ENCODE measurements around the gene CPA2.

Gene CPA2

DNA sequence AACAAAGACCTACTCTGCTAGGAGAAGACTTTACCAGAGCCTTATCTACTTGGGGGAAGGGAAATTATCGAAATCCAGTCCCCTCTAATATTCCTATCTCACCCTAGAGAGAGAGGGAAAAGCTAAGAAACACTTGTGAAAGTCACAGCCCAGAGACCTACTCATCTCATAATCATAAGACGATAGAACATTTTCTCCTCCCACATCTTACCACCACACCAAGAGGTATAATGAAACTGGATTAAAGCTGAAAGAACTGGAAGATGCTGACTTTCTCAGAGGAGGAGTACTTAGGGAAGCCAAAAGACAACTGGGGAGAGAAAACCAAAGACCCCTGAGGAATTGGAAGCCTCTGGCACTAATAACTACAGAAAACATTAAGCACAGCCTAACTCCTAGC lies 67.2 kb downstream of the CPA2 start:
- Histone ChIP-seq H3K4me3 (ENCODE audit: insufficient read depth, low read length, poor library complexity, severe bottlenecking) (no peak overlapping the region), H3K27me3 (ENCODE audit: low read length) (no peaks in the 10 kb centered on the region)
- TF ChIP-seq, protein P1, sequence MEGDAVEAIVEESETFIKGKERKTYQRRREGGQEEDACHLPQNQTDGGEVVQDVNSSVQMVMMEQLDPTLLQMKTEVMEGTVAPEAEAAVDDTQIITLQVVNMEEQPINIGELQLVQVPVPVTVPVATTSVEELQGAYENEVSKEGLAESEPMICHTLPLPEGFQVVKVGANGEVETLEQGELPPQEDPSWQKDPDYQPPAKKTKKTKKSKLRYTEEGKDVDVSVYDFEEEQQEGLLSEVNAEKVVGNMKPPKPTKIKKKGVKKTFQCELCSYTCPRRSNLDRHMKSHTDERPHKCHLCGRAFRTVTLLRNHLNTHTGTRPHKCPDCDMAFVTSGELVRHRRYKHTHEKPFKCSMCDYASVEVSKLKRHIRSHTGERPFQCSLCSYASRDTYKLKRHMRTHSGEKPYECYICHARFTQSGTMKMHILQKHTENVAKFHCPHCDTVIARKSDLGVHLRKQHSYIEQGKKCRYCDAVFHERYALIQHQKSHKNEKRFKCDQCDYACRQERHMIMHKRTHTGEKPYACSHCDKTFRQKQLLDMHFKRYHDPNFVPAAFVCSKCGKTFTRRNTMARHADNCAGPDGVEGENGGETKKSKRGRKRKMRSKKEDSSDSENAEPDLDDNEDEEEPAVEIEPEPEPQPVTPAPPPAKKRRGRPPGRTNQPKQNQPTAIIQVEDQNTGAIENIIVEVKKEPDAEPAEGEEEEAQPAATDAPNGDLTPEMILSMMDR (IDR thresholded peaks at IDR 0.05; ENCODE audit: insufficient read depth, low read length, poor library complexity, severe bottlenecking), result no peak
- TF ChIP-seq EZH2phosphoT487 (conservative IDR thresholded peaks at IDR 0.05; ENCODE audit: low read length), result no peak

DNA sequence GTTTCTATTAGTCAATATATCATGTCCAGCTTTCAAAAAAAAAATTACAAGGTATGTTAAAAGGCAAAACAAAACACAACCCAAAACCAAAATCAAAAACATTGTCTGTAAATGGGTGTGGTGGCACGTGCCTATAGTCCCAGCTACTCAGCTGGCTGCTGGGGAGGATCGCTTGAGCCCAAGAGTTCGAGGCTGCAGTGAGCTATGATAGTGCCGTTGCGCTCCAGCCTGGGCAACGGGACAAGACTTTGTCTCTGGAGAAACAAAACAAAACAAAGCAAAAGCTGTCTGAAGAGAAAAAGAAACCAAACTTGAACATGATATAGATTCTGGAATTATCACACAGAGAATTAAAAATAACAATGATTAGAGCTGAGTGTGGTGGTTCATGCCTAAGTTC lies 67.6 kb downstream of the CPA2 start:
- no peaks in the 10 kb centered on the region for H3K27me3 ChIP-seq (ENCODE audit: low read length)
- no peak overlapping the region for H3K9ac ChIP-seq (ENCODE audit: low read length)
- H3K9me2 ChIP-seq (replicated peaks; ENCODE audit: insufficient read depth, low read length), result no peaks in the 10 kb centered on the region
- H3K4me3 ChIP-seq (ENCODE audit: insufficient read depth, low read length, poor library complexity, severe bottlenecking), result no peak overlapping the region
- H3K4me2 ChIP-seq (ENCODE audit: low read depth, low read length, poor library complexity, severe bottlenecking), result no peak overlapping the region
- no peak for TF ChIP-seq EZH2phosphoT487 (conservative IDR thresholded peaks at IDR 0.05; ENCODE audit: low read length)
- TF ChIP-seq, protein P1 (IDR thresholded peaks at IDR 0.05; ENCODE audit: insufficient read depth, low read length, poor library complexity, severe bottlenecking), result no peak
- H3K27ac ChIP-seq (ENCODE audit: low read depth, low read length), result no peak overlapping the region
- H4K20me1 ChIP-seq (ENCODE audit: low read depth, low read length), result no peaks in the 10 kb centered on the region
- no peak overlapping the region for H2AFZ ChIP-seq (ENCODE audit: low read depth, low read length, severe bottlenecking)
- H3K36me3 ChIP-seq (ENCODE audit: low read length), result no peaks in the 10 kb centered on the region
- no peaks in the 10 kb centered on the region for H3K9me3 ChIP-seq (ENCODE audit: insufficient read depth, low read length)
- H3F3A ChIP-seq (ENCODE audit: insufficient read depth), result no peaks in the 10 kb centered on the region
- H3K79me2 ChIP-seq (ENCODE audit: insufficient read depth, low read length), result no peaks in the 10 kb centered on the region

More for the DNA sequence above, 67.2 kb downstream of the CPA2 start:
- Histone ChIP-seq H3K9me2 (replicated peaks; ENCODE audit: insufficient read depth, low read length) (no peaks in the 10 kb centered on the region), H3K27ac (ENCODE audit: low read depth, low read length) (no peak overlapping the region), H3K9me3 (ENCODE audit: insufficient read depth, low read length) (no peaks in the 10 kb centered on the region), H2AFZ (ENCODE audit: low read depth, low read length, severe bottlenecking) (no peak overlapping the region), H3K9ac (ENCODE audit: low read length) (no peak overlapping the region), H3K4me2 (ENCODE audit: low read depth, low read length, poor library complexity, severe bottlenecking) (no peak overlapping the region), H3F3A (ENCODE audit: insufficient read depth) (no peaks in the 10 kb centered on the region), H3K79me2 (ENCODE audit: insufficient read depth, low read length) (no peaks in the 10 kb centered on the region), H4K20me1 (ENCODE audit: low read depth, low read length) (no peaks in the 10 kb centered on the region), H3K36me3 (ENCODE audit: low read length) (no peaks in the 10 kb centered on the region)

DNA sequence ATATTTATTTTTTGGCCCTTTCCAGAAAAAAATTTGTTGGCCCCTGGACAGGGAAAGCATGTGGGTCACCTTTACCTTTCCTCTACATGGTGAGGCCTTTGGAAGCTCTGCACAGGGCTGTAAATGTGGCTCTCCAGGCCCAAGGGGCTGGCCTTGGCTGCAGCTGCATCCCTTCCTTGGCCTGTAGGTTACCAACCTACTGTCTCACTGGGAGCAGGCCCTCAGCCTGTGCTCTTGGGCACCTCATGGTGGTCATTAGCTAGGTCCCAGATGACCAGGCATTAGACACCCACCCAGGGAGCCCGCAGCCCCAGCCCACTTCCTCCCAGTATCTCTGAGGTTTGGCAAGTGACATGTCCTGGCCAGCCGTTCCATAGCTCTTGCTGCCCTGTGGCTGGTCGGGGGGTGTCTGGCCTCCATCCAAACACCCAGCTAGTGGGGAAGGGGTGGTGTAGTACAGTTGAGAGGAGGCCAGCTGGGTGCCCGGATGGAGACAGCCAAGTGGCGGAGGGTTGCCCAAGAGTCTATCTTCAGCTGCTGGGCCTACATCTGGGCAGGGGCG lies 70.8 kb downstream of the CPA2 start:
- H3K9me2 ChIP-seq (replicated peaks; ENCODE audit: insufficient read depth, low read length), result no peaks in the 10 kb centered on the region
- no peaks in the 10 kb centered on the region for H3K36me3 ChIP-seq (ENCODE audit: low read length)
- no peak overlapping the region for H2AFZ ChIP-seq (ENCODE audit: low read depth, low read length, severe bottlenecking)
- H3K4me3 ChIP-seq (ENCODE audit: insufficient read depth, low read length, poor library complexity, severe bottlenecking), result no peak overlapping the region
- H3K27ac ChIP-seq (ENCODE audit: low read depth, low read length), result no peak overlapping the region
- no peak overlapping the region for H3K4me2 ChIP-seq (ENCODE audit: low read depth, low read length, poor library complexity, severe bottlenecking)
- no peak for TF ChIP-seq EZH2phosphoT487 (conservative IDR thresholded peaks at IDR 0.05; ENCODE audit: low read length)
- TF ChIP-seq, protein P1 (IDR thresholded peaks at IDR 0.05; ENCODE audit: insufficient read depth, low read length, poor library complexity, severe bottlenecking), result no peak
- H3K27me3 ChIP-seq (ENCODE audit: low read length), result no peaks in the 10 kb centered on the region
- no peaks in the 10 kb centered on the region for H3F3A ChIP-seq (ENCODE audit: insufficient read depth)
- no peak overlapping the region for H3K9ac ChIP-seq (ENCODE audit: low read length)
- no peaks in the 10 kb centered on the region for H4K20me1 ChIP-seq (ENCODE audit: low read depth, low read length)
- H3K9me3 ChIP-seq (ENCODE audit: insufficient read depth, low read length), result no peaks in the 10 kb centered on the region
- no peaks in the 10 kb centered on the region for H3K79me2 ChIP-seq (ENCODE audit: insufficient read depth, low read length)
